Stimulated activated CD8-positive, alpha-beta memory T cell treated with anti-CD3 and anti-CD28 coated beads, Interleukin-4, amount 100 ng/mL, for 24 hours (primary cell): ENCODE results near the gene FAM227B.
"Not testable (repeated sequence)": the region's sequence is repeated elsewhere in the genome, so short reads cannot be mapped to it uniquely, and the experiment has no call there.

Experiments
- DNase-seq: peaks from one replicate; pipeline ENCODE4 v3.0.0-alpha.2; 2020; ENCODE audit warnings: low read depth

Gene FAM227B

DNA sequence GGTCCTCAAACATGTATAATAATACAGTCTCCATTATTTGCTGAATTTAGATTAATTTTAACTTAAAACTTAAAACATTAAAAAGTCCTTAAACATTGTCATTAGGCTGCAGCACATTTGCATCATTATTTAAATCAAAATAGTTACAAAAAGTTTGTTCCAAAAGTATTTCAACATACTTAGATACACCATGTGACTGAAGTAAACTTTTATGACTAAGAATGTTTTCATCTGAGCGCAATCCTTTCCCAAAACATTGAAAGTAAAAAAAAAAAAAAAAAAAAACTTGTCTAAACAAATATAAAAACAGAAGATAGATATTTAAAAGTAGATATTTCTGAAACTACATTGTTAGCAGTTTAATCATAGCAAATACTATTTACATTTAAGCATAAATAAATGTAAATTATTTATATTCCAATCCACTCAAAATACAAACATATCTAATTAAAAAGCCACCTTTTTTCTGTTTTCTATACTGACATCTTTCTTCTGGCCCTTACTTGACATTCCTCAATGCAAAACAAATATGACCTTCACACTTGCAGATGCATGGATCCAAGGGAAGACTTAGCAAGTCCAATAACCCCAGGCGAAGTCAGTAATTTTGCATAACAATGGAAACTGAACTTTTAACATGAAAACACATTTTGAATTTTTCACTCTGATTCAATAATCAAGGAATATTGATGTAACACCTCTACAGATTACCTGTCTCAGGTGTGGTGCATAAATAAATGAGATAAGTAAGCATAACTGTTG, 10.3 kb downstream of the FAM227B start:
- DNase-seq: no peak

DNA sequence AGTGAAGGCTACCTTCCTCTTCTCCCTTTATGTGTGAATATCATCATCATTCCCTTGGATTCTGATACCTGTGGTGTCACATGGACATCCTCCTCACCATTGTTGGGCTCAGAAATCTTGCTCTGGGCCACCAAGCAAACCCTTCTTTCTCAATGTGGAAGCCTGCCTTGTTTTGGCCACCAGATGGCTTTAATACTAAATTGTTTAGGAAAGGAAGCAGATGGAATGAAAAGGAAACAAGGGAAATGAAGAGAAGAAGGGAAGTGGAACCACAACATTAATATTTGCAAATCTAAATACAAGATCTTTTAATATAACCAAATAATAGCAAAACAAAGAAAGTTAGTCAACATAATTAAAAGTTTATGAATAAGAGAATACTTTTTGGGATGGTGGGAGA, 14.0 kb downstream of the FAM227B start:
- DNase-seq: no peak

- DNase-seq: no peak
Measured at GRCh38 chr15:49605588-49605987, 15.0 kb downstream of the FAM227B start.

- no peak for DNase-seq
Measured at GRCh38 chr15:49604625-49605409, 15.8 kb downstream of the FAM227B start.

DNA sequence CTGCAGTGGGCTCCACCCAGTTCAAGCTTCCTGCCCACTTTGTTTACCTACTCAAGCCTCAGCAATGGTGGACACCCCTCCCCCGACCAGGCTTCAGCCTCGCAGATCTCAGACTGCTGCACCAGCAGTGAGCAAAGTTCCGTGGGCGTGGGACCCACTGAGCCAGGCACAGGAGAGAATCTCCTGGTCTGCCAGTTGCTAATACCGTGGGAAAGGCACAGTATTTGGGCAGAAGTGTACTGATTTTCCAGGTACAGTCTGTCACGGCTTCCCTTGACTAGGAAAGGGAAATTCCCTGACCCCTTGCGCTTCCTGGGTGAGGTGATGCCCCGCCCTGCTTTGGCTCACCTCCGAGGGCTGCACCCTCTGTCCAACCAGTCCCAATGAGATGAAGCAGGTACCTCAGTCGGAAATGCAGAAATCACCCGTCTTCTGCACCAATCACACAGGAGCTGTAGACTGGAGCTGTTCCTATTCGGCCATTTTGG, 27.7 kb downstream of the FAM227B start:
- DNase-seq: not testable (repeated sequence)

DNA sequence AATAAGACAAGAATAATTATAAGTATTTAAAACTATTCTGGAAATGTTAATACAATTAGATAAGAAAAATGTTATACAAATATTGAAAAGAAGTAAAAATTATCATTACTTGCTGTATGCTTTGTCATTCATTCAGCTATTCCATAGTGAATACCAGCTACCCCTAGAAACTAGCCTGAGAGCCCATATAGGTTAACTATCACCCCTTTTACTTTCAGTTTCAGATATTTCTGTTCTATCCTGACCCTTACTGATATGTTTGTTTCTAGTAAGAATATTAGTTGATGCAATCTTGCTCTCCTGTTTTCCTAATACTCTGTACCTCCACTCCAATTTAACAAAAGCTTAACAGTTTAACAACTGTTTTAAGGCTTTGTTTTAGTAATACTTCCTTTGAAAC, 31.6 kb downstream of the FAM227B start:
- no peak for DNase-seq

GRCh38 chr15:49573421-49573820, 47.2 kb downstream of the FAM227B start:
- DNase-seq: no peak

DNA sequence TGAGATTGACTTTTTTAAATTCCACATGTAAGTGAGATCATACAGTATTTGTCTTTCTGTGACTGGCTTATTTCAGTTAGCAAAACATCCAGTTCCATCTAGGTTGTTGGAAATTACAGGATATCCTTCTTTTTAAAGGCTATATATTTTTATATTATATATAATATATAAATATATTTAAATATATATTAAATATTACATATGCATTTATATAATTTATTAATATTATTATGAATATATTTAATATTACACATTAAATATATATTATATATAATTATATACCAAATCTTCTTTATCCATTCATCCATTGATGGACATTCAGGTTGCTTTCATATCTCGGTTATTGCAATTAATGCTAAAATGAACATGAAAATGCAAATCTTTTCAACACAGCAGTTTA, 49.9 kb downstream of the FAM227B start:
- DNase-seq: no peak

DNA sequence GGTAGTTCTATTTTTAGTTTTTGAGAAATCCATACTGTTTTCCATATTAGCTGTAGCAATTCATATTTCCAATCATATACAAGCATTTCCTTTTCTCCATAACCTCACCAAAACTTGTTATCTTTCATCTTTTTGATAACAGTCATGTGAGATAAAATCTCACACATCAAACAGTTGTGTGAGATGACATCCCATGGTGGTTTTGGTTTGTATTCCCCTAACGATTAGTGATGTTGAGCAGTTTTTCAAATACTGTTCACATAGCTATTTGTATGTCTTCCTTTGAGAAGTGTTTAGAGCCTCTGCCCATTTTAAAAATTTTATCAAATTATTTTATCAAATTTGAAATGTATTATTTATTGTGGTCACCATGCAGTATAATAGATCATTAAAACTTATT, 50.4 kb downstream of the FAM227B start:
- no peak for DNase-seq

DNA sequence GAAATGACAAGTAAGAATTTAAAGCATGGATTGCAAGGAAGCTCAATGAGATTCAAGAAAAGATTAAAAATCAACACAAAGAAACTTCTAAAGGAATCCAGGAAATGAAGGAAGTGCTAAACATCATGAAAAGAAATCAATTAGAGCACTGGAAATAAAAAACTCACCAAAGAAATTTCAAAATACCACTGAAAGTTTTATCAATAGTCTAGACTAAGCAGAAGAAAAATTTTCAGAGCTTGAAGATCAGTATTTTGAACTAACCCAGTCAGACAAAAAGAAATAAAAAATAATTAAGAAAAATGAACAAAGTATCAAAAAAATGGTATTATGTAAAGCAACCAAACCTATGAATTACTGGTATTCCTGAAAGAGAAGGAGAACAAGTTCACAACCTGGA, 60.6 kb downstream of the FAM227B start:
- DNase-seq: no peak

DNA sequence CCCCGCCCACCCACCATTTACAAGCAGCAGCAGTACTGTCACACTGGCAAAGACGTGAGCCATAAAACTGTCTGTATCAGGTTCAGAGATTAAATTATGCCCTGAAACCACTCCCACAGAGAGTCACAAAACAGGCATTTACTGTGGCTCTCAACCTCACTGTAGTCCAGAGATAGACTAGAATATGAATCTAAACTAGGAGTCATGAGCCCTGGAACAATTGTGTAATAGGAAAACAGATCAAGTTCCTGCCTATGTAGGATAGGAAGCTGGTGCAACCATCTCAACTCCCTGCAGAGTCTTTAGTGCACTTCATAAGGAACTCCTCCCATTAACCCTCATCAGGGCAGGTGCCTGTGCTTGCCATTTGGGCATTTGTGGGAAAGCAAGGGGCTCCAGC, 61.7 kb downstream of the FAM227B start:
- DNase-seq: no peak

- no peak for DNase-seq
Measured at GRCh38 chr15:49556437-49556836, 64.2 kb downstream of the FAM227B start.

GRCh38 chr15:49550342-49550741, 70.3 kb downstream of the FAM227B start:
- DNase-seq: not testable (repeated sequence)

DNA sequence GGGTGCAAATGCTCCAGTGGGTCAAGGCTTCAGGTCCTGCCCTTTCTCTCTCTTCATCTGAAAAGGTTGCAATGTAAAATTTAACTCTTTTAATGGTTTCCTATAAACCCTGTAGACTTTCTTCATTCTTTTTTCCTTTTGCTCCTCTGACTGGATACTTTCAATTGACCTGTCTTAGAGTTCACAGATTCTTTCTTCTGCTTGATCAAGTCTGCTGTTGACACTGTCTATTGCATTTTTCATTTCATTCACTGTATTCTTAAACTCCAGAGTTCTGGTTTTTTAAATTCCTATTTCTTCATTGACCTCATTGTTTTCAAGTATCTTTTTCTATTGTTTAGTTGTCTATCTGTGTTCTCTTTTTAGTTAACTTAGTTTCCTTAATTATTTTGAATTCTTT, 82.1 kb downstream of the FAM227B start:
- DNase-seq: no peak

- DNase-seq: no peak
Measured at GRCh38 chr15:49530092-49530491, 90.5 kb downstream of the FAM227B start.

DNA sequence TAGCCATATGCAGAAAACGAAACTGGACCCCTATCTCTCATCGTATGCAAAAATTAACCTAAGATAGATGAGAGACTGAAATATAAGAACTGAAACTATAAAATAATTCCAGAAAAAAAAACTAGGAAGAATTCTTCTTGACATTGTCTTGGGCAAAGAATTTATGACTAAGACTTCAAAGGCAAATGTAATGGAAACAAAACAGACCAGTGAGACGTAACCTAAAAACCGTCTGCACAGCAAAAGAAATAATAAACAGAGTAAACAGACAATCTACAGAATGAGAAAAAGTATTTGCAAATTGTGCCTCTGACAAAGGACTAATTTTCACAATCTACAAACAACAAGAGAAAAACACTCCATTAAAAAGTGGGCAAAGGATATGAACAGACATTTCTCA, 92.3 kb downstream of the FAM227B start:
- no peak for DNase-seq

- DNase-seq: no peak
Measured at GRCh38 chr15:49521802-49522201, 98.8 kb downstream of the FAM227B start.

GRCh38 chr15:49512739-49513138, 107.9 kb downstream of the FAM227B start:
- not testable (repeated sequence) for DNase-seq

GRCh38 chr15:49507261-49507660, 113.4 kb downstream of the FAM227B start:
- no peak for DNase-seq

DNA sequence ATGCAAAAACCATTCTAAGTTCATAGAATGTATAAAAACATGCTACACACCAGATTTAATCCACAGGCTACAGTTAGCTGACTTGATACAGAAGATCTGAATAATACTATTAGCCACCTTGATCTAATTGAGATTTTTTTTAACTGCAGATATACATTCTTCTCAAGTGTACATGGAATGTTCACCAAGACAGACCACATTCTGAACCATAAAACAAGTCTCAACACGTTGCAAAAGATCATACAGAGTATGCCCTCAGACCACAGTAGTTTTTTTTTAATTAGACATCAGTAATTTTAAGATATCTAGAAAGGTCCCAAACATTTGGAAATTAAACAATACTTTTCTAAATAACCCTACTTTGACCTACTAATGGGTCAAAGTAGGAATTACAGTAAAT, 114.3 kb downstream of the FAM227B start:
- no peak for DNase-seq

DNA sequence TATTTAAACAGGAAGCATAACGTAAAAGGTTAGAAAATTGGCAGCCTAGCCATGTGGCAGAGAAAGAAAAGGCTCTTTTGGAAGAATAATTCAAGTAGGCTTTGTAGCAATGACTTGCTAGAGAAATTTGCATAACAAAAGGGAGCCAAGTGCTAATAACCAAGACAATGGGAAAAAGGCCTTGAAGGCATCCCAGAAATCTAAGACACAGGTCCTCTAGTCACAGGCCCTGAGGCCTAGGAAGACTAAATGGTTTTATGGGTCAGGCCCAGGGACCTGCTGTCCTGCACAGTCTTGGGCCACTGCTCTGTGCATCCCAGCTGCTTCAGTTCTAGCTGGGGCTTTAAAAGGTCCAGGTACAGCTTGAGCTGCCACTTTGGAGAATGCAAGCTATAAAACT, 119.0 kb downstream of the FAM227B start:
- no peak for DNase-seq

DNA sequence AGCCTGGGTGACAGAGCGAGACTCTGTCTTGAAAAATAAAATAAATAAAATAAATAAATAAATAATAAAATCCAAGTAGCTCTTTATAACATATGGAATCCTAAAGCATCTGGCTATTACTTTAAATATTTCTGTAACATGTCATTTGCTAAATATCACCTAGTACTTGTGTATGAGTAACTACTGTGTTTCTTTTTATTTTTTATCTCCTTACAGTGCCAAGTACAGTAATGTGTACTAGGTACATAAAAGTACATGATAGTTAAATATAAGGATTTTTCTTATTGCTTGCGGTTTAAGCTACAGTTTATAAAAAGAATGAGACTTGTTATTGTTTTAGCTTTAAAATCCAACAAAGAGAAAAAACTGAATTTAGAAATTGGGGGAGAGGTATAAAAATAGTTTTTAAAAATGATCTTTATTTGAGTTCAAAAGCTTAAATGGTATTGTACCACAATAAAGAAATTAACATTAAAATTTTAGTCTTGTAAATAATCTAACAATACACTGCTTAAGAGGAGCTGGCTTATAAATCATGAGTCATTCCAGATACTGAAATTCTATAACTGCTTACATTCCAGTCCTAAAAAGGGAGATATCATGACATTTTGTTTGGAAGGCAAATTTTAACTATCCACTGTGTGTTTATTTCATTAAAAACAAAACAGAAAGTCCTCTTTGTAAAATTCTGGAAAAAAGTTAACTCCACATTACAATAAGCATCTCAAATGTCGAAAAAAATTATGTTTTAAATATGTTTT, 124.4 kb downstream of the FAM227B start:
- DNase-seq: no peak

- DNase-seq: no peak
Measured at GRCh38 chr15:49494842-49495241, 125.8 kb downstream of the FAM227B start.
